GM23338 (cell line): ENCODE data around the gene RWDD1. TPM values are rescaled to one million over a fixed set of nuclear protein-coding genes. Genes with fewer than 3 reads are reported as not detected.

Experiments
- ATAC-seq: fragments of 200-7000 bp; cut with Tn5 transposase; 3 replicates; pipeline ENCODE4 v1.9.1; 2020
- DNase-seq: peaks from one replicate; pipeline ENCODE4 v3.0.0-alpha.2; 2015; ENCODE audit warnings: low spot score
- H2AFZ ChIP-seq: fragments of 200-600 bp; sonication (generic); 2 replicates; pipeline ENCODE4 v1.8.0; 2016; ENCODE audit warnings: antibody characterized with exemption, mild to moderate bottlenecking, moderate library complexity
- H3F3A ChIP-seq: fragments of 200-600 bp; sonication (generic); replicated peaks from 2 replicates; pipeline ENCODE4 v1.8.0; 2017; ENCODE audit warnings: antibody characterized with exemption, mixed run types, low read depth
- H3K27ac ChIP-seq: fragments of 200-600 bp; sonication (generic); 2 replicates; pipeline ENCODE4 v1.6.1; 2016; ENCODE audit warnings: low read depth
- H3K27me3 ChIP-seq: fragments of 200-600 bp; sonication (generic); 2 replicates; pipeline ENCODE4 v1.8.0; 2016; ENCODE audit warnings: mild to moderate bottlenecking, mixed run types, moderate library complexity; ENCODE audit not compliant: insufficient read depth
- H3K36me3 ChIP-seq: fragments of 200-600 bp; sonication (generic); 2 replicates; pipeline ENCODE4 v1.8.0; 2016; ENCODE audit warnings: mild to moderate bottlenecking; ENCODE audit not compliant: insufficient read depth
- H3K4me1 ChIP-seq: fragments of 200-600 bp; sonication (generic); 2 replicates; pipeline ENCODE4 v1.8.0; 2016; ENCODE audit warnings: mild to moderate bottlenecking, moderate library complexity; ENCODE audit not compliant: insufficient read depth
- H3K4me2 ChIP-seq: fragments of 200-600 bp; sonication (generic); 2 replicates; pipeline ENCODE4 v1.7.1; 2017; ENCODE audit warnings: mixed run types
- H3K4me3 ChIP-seq: fragments of 200-600 bp; sonication (generic); 2 replicates; pipeline ENCODE4 v1.6.1; 2016; ENCODE audit warnings: mixed run types
- H3K79me2 ChIP-seq: fragments of 200-600 bp; sonication (generic); replicated peaks from 2 replicates; pipeline ENCODE4 v1.8.0; 2017; ENCODE audit warnings: mild to moderate bottlenecking; ENCODE audit not compliant: insufficient read depth
- H3K9me2 ChIP-seq: fragments of 200-600 bp; sonication (generic); 2 replicates; pipeline ENCODE4 v1.8.0; 2017; ENCODE audit not compliant: insufficient read depth
- H4K20me1 ChIP-seq: fragments of 200-600 bp; sonication (generic); replicated peaks from 2 replicates; pipeline ENCODE4 v1.8.0; 2017; ENCODE audit warnings: mild to moderate bottlenecking; ENCODE audit not compliant: insufficient read depth
- H3K27ac Mint-ChIP-seq: 2 replicates; pipeline ENCODE4 v1.8.0; 2020; ENCODE audit warnings: inconsistent platforms, mild to moderate bottlenecking, moderate library complexity, mixed read lengths
- H3K27me3 Mint-ChIP-seq: 3 replicates; pipeline ENCODE4 v1.8.0; 2022; ENCODE audit warnings: low read depth, mild to moderate bottlenecking, moderate library complexity, mixed read lengths, inconsistent platforms; ENCODE audit not compliant: insufficient read depth, poor library complexity
- H3K36me3 Mint-ChIP-seq: 3 replicates; pipeline ENCODE4 v1.8.0; 2021; ENCODE audit warnings: low read depth, mild to moderate bottlenecking, inconsistent platforms, moderate library complexity, mixed read lengths
- H3K4me1 Mint-ChIP-seq: 3 replicates; pipeline ENCODE4 v1.8.0; 2020; ENCODE audit warnings: mild to moderate bottlenecking, inconsistent platforms, mixed read lengths
- H3K4me3 Mint-ChIP-seq: 3 replicates; pipeline ENCODE4 v1.8.0; 2021; ENCODE audit warnings: moderate library complexity, mild to moderate bottlenecking, inconsistent platforms, mixed read lengths
- H3K9me3 Mint-ChIP-seq: 3 replicates; pipeline ENCODE4 v1.8.0; 2020; ENCODE audit warnings: moderate library complexity, mild to moderate bottlenecking, inconsistent platforms, mixed read lengths
- CREB1 ChIP-seq: fragments of 250-450 bp; sonication (Bioruptor Pico); IDR thresholded peaks from 2 replicates; pipeline ENCODE4 v1.5.0; 2020; ENCODE audit warnings: low read depth, mild to moderate bottlenecking, moderate library complexity
- EZH2 ChIP-seq: fragments of 200-600 bp; sonication (generic); IDR thresholded peaks from one replicate; pipeline ENCODE4 v1.8.0; 2017; ENCODE audit warnings: antibody characterized with exemption, mild to moderate bottlenecking, low read depth; ENCODE audit not compliant: unreplicated experiment
- EZH2phosphoT487 ChIP-seq: fragments of 200-600 bp; sonication (generic); IDR thresholded peaks from one replicate; pipeline ENCODE4 v1.8.1; 2018; ENCODE audit warnings: antibody characterized with exemption; ENCODE audit not compliant: unreplicated experiment
- JUNB ChIP-seq: IDR thresholded peaks from one replicate; pipeline ENCODE4 v1.6.1; 2016; ENCODE audit warnings: antibody characterized with exemption; ENCODE audit not compliant: unreplicated experiment
- NANOG ChIP-seq: IDR thresholded peaks from 2 replicates; pipeline ENCODE4 v1.6.1; 2016; ENCODE audit warnings: antibody characterized with exemption, borderline replicate concordance
- POLR2AphosphoS5 ChIP-seq: IDR thresholded peaks from 2 replicates; pipeline ENCODE4 v1.6.1; 2016; ENCODE audit warnings: antibody characterized with exemption, low read depth
- STAT1 ChIP-seq: IDR thresholded peaks from one replicate; pipeline ENCODE4 v1.6.1; 2016; ENCODE audit warnings: antibody characterized with exemption; ENCODE audit not compliant: unreplicated experiment
- ZNF114 ChIP-seq: fragments of 250-450 bp; sonication (Bioruptor Pico); IDR thresholded peaks from 2 replicates; pipeline ENCODE4 v1.5.0; 2020; ENCODE audit warnings: mild to moderate bottlenecking, moderate library complexity
- ZNF331 ChIP-seq: fragments of 250-450 bp; sonication (Bioruptor Pico); IDR thresholded peaks from 2 replicates; pipeline ENCODE4 v1.5.0; 2020; ENCODE audit warnings: low read depth, mild to moderate bottlenecking, moderate library complexity
- polyA plus RNA-seq: library from polyadenylated mRNA; unstranded; fragments of >200 nt; fragmentation: Nextera tagmentation; extraction: Ambion mirVana; gene quantifications from 2 replicates; pipeline ENCODE4 v1.2.1, GENCODE V29; 2016
- total RNA-seq: library from RNA; depleted of rRNA; stranded (reverse); fragments of >200 nt; shearing (Covaris generic); gene quantifications from 2 replicates; pipeline ENCODE4 v1.2.3, GENCODE V29; 2014
- TF ChIP-seq, protein P1 (sequence below): IDR thresholded peaks from one replicate; pipeline ENCODE4 v1.6.1; 2018; ENCODE audit warnings: antibody characterized with exemption; ENCODE audit not compliant: unreplicated experiment
- TF ChIP-seq, protein P2 (sequence below), 2 experiments: fragments of 200-600 bp in 1 of 2; sonication (generic) in 1 of 2; conservative IDR thresholded peaks; 2 replicates each; pipeline versions ENCODE4 v1.5.1 to v1.6.1; 2016 to 2017; ENCODE audit warnings: antibody characterized with exemption in 2 of 2, low read depth in 2 of 2, mild to moderate bottlenecking in 2 of 2, moderate library complexity in 1 of 2
- TF ChIP-seq, protein P3 (sequence below): fragments of 250-450 bp; sonication (Bioruptor Pico); IDR thresholded peaks from 2 replicates; pipeline ENCODE4 v1.5.0; 2020; ENCODE audit warnings: mild to moderate bottlenecking, moderate library complexity
- TF ChIP-seq, protein P4 (sequence below): IDR thresholded peaks from 2 replicates; pipeline ENCODE4 v1.6.1; 2016; ENCODE audit warnings: antibody characterized with exemption

The RWDD1 gene
- total and polyA plus RNA-seq, 2 experiments from 2014 or later, result 20.2 to 171 TPM

DNA sequence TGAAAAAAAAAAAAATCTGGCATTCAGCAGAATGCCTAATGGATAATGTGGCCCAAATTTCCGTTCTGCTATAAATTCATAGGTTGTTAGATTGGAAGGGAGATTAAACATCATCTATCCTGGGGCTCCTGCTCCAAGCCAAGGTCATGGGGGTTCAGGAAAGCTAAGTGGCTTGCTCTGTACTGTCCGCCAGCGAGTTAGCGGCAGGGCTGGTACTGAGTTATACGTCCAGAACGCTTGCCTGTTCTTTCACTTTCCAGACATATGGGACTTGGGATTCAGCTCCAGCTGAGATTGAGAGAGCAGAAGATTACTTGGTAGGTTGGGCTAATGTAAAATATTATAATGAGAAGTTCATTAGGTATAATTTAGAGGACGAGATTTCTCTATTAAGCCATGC, 858 bp downstream of the RWDD1 start:
- H3K9me3 Mint-ChIP-seq, result no peaks in the 10 kb centered on the region; the same call in 2 of the 3 replicates
- H3K79me2 ChIP-seq, result peaks cover 56% of the 10 kb centered on the region
- no peaks in the 10 kb centered on the region for H3K9me2 ChIP-seq
- no peaks in the 10 kb centered on the region for H3K36me3 Mint-ChIP-seq
- H3K4me1 Mint-ChIP-seq, result peaks cover 7% of the 10 kb centered on the region
- DNase-seq (no peak), ATAC-seq (no peak)
- H3K27me3 Mint-ChIP-seq, result peaks cover 4% of the 10 kb centered on the region
- no peaks in the 10 kb centered on the region for H3K27me3 ChIP-seq
- no peaks in the 10 kb centered on the region for H3K36me3 ChIP-seq
- H3K27ac ChIP-seq, result peak overlapping the region; percentile 88
- peak overlapping the region; percentile 95 for H3K4me2 ChIP-seq
- H3K4me3 ChIP-seq, result peak overlapping the region; percentile 95
- TF ChIP-seq POLR2AphosphoS5, result no peak
- TF ChIP-seq, protein P1, sequence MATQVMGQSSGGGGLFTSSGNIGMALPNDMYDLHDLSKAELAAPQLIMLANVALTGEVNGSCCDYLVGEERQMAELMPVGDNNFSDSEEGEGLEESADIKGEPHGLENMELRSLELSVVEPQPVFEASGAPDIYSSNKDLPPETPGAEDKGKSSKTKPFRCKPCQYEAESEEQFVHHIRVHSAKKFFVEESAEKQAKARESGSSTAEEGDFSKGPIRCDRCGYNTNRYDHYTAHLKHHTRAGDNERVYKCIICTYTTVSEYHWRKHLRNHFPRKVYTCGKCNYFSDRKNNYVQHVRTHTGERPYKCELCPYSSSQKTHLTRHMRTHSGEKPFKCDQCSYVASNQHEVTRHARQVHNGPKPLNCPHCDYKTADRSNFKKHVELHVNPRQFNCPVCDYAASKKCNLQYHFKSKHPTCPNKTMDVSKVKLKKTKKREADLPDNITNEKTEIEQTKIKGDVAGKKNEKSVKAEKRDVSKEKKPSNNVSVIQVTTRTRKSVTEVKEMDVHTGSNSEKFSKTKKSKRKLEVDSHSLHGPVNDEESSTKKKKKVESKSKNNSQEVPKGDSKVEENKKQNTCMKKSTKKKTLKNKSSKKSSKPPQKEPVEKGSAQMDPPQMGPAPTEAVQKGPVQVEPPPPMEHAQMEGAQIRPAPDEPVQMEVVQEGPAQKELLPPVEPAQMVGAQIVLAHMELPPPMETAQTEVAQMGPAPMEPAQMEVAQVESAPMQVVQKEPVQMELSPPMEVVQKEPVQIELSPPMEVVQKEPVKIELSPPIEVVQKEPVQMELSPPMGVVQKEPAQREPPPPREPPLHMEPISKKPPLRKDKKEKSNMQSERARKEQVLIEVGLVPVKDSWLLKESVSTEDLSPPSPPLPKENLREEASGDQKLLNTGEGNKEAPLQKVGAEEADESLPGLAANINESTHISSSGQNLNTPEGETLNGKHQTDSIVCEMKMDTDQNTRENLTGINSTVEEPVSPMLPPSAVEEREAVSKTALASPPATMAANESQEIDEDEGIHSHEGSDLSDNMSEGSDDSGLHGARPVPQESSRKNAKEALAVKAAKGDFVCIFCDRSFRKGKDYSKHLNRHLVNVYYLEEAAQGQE, result no peak
- TF ChIP-seq, protein P2, sequence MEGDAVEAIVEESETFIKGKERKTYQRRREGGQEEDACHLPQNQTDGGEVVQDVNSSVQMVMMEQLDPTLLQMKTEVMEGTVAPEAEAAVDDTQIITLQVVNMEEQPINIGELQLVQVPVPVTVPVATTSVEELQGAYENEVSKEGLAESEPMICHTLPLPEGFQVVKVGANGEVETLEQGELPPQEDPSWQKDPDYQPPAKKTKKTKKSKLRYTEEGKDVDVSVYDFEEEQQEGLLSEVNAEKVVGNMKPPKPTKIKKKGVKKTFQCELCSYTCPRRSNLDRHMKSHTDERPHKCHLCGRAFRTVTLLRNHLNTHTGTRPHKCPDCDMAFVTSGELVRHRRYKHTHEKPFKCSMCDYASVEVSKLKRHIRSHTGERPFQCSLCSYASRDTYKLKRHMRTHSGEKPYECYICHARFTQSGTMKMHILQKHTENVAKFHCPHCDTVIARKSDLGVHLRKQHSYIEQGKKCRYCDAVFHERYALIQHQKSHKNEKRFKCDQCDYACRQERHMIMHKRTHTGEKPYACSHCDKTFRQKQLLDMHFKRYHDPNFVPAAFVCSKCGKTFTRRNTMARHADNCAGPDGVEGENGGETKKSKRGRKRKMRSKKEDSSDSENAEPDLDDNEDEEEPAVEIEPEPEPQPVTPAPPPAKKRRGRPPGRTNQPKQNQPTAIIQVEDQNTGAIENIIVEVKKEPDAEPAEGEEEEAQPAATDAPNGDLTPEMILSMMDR (conservative IDR thresholded peaks at IDR 0.05; ENCODE audit: low read depth in 2 of 2), result no peak
- TF ChIP-seq, protein P3, sequence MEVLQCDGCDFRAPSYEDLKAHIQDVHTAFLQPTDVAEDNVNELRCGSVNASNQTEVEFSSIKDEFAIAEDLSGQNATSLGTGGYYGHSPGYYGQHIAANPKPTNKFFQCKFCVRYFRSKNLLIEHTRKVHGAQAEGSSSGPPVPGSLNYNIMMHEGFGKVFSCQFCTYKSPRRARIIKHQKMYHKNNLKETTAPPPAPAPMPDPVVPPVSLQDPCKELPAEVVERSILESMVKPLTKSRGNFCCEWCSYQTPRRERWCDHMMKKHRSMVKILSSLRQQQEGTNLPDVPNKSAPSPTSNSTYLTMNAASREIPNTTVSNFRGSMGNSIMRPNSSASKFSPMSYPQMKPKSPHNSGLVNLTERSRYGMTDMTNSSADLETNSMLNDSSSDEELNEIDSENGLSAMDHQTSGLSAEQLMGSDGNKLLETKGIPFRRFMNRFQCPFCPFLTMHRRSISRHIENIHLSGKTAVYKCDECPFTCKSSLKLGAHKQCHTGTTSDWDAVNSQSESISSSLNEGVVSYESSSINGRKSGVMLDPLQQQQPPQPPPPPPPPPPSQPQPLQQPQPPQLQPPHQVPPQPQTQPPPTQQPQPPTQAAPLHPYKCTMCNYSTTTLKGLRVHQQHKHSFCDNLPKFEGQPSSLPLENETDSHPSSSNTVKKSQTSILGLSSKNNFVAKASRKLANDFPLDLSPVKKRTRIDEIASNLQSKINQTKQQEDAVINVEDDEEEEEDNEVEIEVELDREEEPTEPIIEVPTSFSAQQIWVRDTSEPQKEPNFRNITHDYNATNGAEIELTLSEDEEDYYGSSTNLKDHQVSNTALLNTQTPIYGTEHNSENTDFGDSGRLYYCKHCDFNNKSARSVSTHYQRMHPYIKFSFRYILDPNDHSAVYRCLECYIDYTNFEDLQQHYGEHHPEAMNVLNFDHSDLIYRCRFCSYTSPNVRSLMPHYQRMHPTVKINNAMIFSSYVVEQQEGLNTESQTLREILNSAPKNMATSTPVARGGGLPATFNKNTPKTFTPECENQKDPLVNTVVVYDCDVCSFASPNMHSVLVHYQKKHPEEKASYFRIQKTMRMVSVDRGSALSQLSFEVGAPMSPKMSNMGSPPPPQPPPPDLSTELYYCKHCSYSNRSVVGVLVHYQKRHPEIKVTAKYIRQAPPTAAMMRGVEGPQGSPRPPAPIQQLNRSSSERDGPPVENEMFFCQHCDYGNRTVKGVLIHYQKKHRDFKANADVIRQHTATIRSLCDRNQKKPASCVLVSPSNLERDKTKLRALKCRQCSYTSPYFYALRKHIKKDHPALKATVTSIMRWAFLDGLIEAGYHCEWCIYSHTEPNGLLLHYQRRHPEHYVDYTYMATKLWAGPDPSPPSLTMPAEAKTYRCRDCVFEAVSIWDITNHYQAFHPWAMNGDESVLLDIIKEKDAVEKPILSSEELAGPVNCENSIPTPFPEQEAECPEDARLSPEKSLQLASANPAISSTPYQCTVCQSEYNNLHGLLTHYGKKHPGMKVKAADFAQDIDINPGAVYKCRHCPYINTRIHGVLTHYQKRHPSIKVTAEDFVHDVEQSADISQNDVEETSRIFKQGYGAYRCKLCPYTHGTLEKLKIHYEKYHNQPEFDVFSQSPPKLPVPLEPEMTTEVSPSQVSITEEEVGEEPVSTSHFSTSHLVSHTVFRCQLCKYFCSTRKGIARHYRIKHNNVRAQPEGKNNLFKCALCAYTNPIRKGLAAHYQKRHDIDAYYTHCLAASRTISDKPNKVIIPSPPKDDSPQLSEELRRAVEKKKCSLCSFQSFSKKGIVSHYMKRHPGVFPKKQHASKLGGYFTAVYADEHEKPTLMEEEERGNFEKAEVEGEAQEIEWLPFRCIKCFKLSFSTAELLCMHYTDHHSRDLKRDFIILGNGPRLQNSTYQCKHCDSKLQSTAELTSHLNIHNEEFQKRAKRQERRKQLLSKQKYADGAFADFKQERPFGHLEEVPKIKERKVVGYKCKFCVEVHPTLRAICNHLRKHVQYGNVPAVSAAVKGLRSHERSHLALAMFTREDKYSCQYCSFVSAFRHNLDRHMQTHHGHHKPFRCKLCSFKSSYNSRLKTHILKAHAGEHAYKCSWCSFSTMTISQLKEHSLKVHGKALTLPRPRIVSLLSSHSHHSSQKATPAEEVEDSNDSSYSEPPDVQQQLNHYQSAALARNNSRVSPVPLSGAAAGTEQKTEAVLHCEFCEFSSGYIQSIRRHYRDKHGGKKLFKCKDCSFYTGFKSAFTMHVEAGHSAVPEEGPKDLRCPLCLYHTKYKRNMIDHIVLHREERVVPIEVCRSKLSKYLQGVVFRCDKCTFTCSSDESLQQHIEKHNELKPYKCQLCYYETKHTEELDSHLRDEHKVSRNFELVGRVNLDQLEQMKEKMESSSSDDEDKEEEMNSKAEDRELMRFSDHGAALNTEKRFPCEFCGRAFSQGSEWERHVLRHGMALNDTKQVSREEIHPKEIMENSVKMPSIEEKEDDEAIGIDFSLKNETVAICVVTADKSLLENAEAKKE (CRISPR knock-in tag), result no peak
- TF ChIP-seq EZH2phosphoT487, result no peak
- no peak for TF ChIP-seq ZNF114 (CRISPR knock-in tag)
- TF ChIP-seq, protein P4, sequence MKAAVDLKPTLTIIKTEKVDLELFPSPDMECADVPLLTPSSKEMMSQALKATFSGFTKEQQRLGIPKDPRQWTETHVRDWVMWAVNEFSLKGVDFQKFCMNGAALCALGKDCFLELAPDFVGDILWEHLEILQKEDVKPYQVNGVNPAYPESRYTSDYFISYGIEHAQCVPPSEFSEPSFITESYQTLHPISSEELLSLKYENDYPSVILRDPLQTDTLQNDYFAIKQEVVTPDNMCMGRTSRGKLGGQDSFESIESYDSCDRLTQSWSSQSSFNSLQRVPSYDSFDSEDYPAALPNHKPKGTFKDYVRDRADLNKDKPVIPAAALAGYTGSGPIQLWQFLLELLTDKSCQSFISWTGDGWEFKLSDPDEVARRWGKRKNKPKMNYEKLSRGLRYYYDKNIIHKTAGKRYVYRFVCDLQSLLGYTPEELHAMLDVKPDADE, result no peak
- TF ChIP-seq EZH2, result no peak
- TF ChIP-seq CREB1 (CRISPR knock-in tag), result no peak
- no peak for TF ChIP-seq JUNB
- no peak for TF ChIP-seq STAT1
- TF ChIP-seq ZNF331, result no peak
- no peak for TF ChIP-seq NANOG
- H3F3A ChIP-seq, result peaks cover 11% of the 10 kb centered on the region
- peak overlapping the region; percentile 96 for H2AFZ ChIP-seq
- peaks cover 11% of the 10 kb centered on the region; the same call in 1 of the 2 replicates for H3K4me1 ChIP-seq
- H3K27ac Mint-ChIP-seq, result peak overlapping the region; percentile 97
- no peaks in the 10 kb centered on the region for H4K20me1 ChIP-seq
- peak overlapping the region; percentile 100 for H3K4me3 Mint-ChIP-seq
